GM19397 (cell line): ENCODE data around the gene C1GALT1.

Experiments used
- ATAC-seq: cut with Tn5 transposase; IDR thresholded peaks from one replicate; pipeline ENCODE4 v1.9.1; 2021; ENCODE audit warnings: mild to moderate bottlenecking, moderate library complexity; ENCODE audit not compliant: unreplicated experiment

Gene C1GALT1

GRCh38 chr7:7265081-7266075, 83.0 kb downstream of the C1GALT1 start:
- no peak for ATAC-seq

GRCh38 chr7:7266257-7266881, 84.0 kb downstream of the C1GALT1 start:
- no peak for ATAC-seq

GRCh38 chr7:7271094-7271874, 88.9 kb downstream of the C1GALT1 start:
- ATAC-seq = no peak

DNA sequence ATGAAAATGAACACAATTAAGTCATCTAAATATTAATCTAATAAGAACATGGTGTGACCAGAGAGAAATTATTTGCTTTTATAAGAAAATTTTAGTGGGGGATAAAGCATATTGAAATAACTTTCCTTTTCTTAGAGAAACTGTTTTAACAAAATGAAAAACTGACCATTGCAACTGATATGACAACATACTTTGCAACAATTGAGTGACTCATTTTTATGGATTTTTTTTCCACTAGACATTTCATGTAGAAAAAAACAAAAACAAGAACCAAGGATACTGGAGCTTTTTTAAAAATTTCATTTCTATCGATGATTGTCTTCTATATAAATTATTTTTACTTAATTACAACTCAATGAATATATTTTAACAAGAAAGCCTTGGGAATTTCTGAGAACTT, 90.0 kb downstream of the C1GALT1 start:
- no peak for ATAC-seq

- ATAC-seq = no peak
Observed at GRCh38 chr7:7274782-7275181, 92.4 kb downstream of the C1GALT1 start.

DNA sequence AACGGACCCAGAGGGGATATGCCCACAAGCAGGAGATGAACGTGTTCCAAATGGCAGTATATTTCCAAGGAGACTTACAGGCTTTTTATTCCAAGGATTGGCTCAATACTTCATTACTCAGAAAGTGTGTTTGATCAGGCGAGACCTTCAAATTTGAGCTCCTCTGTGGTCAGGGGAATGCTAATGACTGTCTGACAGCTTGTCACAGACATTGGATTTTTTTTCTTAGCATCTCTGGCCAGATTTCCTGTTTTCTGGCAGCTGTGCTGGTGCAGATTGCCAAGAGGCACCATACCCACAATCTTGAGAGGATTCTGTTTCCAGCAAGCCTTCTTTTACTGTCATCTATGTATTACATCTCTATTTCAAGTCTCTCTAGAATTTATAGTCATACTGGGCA, 93.8 kb downstream of the C1GALT1 start:
- ATAC-seq = no peak

DNA sequence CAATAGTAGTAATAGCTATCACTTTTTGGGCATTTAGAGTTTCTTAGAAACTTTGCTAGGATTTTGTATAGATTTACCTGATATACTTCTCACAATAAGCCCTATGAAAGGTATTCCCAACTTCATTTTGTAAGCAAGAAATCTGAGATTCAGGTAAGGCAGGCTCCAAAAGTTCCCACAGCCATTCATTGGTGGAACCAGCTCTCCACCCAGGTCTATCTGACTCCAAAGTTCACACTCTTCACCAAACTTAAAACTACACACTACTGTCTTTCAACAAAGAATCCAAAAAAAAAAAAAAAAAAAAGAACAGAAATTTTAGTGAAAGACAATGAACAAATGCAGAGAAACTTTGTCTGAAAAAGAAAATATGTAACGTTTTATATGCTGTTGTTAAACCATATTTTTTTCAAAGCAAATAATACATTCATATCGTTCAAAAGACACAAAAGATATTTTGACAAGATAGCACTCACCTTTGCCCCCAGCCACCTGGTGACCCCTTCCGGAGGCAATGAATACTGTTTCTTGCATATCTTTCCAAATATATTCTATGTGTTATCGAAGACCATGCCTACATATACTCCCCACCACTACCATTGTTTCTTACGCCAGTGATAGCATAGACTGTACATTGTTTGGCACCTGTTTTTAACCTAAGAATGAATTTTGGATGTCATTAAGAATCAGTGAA, 108.2 kb downstream of the C1GALT1 start:
- ATAC-seq = no peak

- no peak for ATAC-seq
Observed at GRCh38 chr7:7292085-7292484, 109.7 kb downstream of the C1GALT1 start.

DNA sequence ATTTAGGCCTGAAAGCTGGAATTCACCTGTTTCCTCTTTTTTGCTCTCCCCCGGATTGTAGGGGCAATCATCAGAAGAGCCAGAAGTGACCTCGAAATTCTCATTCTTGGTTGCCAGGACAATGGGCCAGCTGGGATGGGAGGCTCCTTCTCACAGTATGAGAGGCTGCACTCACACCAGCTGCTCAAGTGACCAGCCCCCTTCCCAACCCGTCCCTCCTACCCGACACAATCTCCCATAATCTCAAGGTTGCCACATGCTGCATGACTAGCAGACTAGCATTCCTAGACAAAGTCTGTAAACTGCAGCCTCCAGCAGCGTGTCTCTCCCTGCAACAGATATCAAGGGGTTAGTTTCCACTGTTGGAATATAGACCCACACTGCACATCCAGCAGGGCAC, 110.3 kb downstream of the C1GALT1 start:
- no peak for ATAC-seq

DNA sequence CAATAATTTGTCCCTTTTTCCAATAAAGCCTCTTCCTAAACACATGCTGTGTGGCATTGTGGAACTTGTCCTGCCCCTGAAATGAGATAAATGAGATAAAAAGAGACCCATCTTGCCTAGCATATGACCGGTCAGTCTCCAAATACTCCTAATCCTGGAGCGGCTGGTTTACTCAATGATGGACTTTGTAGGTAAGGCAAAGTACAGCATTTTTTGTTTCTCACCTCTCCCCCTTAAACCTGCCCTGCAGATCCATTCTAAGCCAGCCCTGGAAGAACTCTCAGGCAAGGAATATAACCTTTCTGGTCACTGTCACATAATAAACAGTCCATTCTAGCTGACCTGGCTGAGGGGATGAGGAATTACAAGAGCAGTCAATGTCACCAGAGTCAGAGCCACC, 110.7 kb downstream of the C1GALT1 start:
- no peak for ATAC-seq

DNA sequence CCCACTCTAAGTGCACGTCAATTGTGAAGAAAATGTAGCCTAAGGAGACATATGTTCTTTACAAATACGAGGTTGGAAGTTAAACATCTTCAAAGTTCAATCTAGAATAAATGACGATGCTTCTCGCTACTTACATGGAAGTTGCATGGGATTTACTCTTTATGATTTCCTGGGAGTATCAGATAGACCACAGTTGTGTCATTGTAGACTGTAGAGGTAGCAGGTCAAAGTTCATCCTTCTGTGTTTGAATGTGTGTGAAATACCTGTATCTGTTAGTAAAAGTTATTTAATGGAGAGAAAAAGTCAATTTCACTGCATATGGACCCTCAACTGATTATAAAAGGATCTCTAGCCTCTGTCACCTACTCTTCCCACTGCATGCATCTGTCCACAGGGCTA, 112.6 kb downstream of the C1GALT1 start:
- ATAC-seq = no peak
